K562 (cell line): ENCODE results near the gene IPO9. TPM values are rescaled to one million over a fixed set of nuclear protein-coding genes. Genes with fewer than 3 reads are reported as not detected.

Experiments used
- ATAC-seq: fragments of 200-7000 bp; cut with Tn5 transposase; 3 replicates; pipeline ENCODE4 v1.9.1; 2020; ENCODE audit warnings: moderate library complexity
- BruUV-seq: library from RNA; stranded (reverse); fragments of 400-500 nt; replicated peaks from 2 replicates; lab custom pipeline; 2021; lab: Mats Ljungman, UMichigan
- CTCF ChIA-PET: fragments of 300-600 bp; formaldehyde crosslinking; extraction: SDS; loops from one replicate; lab custom pipeline; 2021; ENCODE audit warnings: low intra/inter-chr PET ratio; lab: Yijun Ruan, JAX
- POLR2A ChIA-PET: fragments of 300-600, 350-650 bp; sonication (Branson Sonifier 250); formaldehyde crosslinking; extraction: SDS; loops from one replicate; lab custom pipeline; 2021; ENCODE audit warnings: antibody characterized with exemption, inconsistent platforms; lab: Yijun Ruan, JAX
- DNase-seq, 4 experiments: peaks; one replicate each; pipeline versions ENCODE4 v3.0.0 to v3.0.0-alpha.2; 2011 to 2018; ENCODE audit warnings: low spot score in 3 of 4, mixed read lengths in 3 of 4; ENCODE audit errors: extremely low read depth in 1 of 4
- FAIRE-seq: peaks from 2 replicates; lab custom pipeline; 2011; peaks lifted over from hg19 to GRCh38; lab: Jason Lieb, UNC
- H2AFZ ChIP-seq: 2 replicates; pipeline ENCODE4 v1.6.0; 2011; ENCODE audit warnings: low read depth, low read length, control low read depth, inconsistent platforms
- H3K27ac ChIP-seq: fragments of 200-600 bp; 3 replicates; pipeline ENCODE4 v1.8.0; 2011; ENCODE audit warnings: low read depth, mild to moderate bottlenecking, control low read depth, inconsistent platforms, low read length, moderate library complexity, mixed read lengths; ENCODE audit errors: extremely low read depth
- H3K27me3 ChIP-seq, 2 experiments: fragments of 300-600 bp in 1 of 2; 2 replicates in 1 of 2; 3 replicates in 1 of 2; pipeline versions ENCODE4 v1.6.0 to v1.8.0; 2011; ENCODE audit warnings: inconsistent platforms in 2 of 2, low read length in 2 of 2, mild to moderate bottlenecking in 1 of 2, mixed read lengths in 1 of 2, moderate library complexity in 1 of 2; ENCODE audit not compliant: control insufficient read depth in 2 of 2, insufficient read depth in 2 of 2
- H3K36me3 ChIP-seq: fragments of 300-600 bp; 3 replicates; pipeline ENCODE4 v1.8.0; 2011; ENCODE audit warnings: mild to moderate bottlenecking, low read length, inconsistent platforms; ENCODE audit not compliant: control insufficient read depth, insufficient read depth
- H3K4me1 ChIP-seq, 2 experiments: fragments of 200-600 bp in 1 of 2; replicated peaks in 1 of 2; 2 replicates in 1 of 2; 3 replicates in 1 of 2; pipeline versions ENCODE4 v1.5.1 to v1.8.0; 2011; ENCODE audit warnings: inconsistent platforms in 2 of 2, low read length in 2 of 2, mild to moderate bottlenecking in 1 of 2, mixed read lengths in 1 of 2, moderate library complexity in 1 of 2; ENCODE audit not compliant: control insufficient read depth in 2 of 2, insufficient read depth in 2 of 2
- H3K4me2 ChIP-seq: 2 replicates; pipeline ENCODE4 v1.6.1; 2011; ENCODE audit warnings: low read length, control low read depth, inconsistent platforms, mixed read lengths; ENCODE audit not compliant: insufficient read depth
- H3K4me3 ChIP-seq: fragments of 200-600 bp; sonication (generic), shearing (Covaris generic); 2 replicates; pipeline ENCODE4 v1.5.1; 2016; ENCODE audit warnings: control low read depth, inconsistent platforms
- H3K79me2 ChIP-seq: fragments of 200-600 bp; 3 replicates; pipeline ENCODE4 v1.8.0; 2011; ENCODE audit warnings: low read length, inconsistent platforms; ENCODE audit not compliant: control insufficient read depth, insufficient read depth
- H3K9ac ChIP-seq, 2 experiments: 2 replicates each; pipeline versions ENCODE4 v1.6.0 to v1.6.1; 2011; ENCODE audit warnings: low read depth in 2 of 2, low read length in 2 of 2, control low read depth in 1 of 2, inconsistent platforms in 1 of 2, mild to moderate bottlenecking in 1 of 2, mixed read lengths in 1 of 2; ENCODE audit not compliant: insufficient read depth in 1 of 2
- H3K9me1 ChIP-seq: one replicate; pipeline ENCODE4 v1.6.0; 2011; ENCODE audit warnings: inconsistent platforms, mild to moderate bottlenecking, low read length, moderate library complexity; ENCODE audit not compliant: control insufficient read depth, insufficient read depth
- H3K9me3 ChIP-seq: replicated peaks from 2 replicates; pipeline ENCODE4 v1.5.1; 2011; ENCODE audit warnings: low read depth, low read length, inconsistent platforms; ENCODE audit not compliant: control insufficient read depth, insufficient read depth
- H4K20me1 ChIP-seq: replicated peaks from 2 replicates; pipeline ENCODE4 v1.6.1; 2011; ENCODE audit warnings: low read length, inconsistent platforms, mixed read lengths; ENCODE audit not compliant: control insufficient read depth, insufficient read depth
- TEAD4 ChIP-seq, 2 experiments: sonication (generic) in 1 of 2; formaldehyde crosslinking in 1 of 2; IDR thresholded peaks; 2 replicates each; pipeline versions ENCODE4 v1.6.1 to v1.8.0; 2012 to 2022; ENCODE audit warnings: borderline replicate concordance in 1 of 2, inconsistent platforms in 1 of 2, low read length in 1 of 2, mild to moderate bottlenecking in 1 of 2, missing genetic modification reagents in 1 of 2
- ZNF217 ChIP-seq: sonication (generic); formaldehyde crosslinking; IDR thresholded peaks from 2 replicates; pipeline ENCODE4 v1.8.0; 2022; ENCODE audit warnings: mild to moderate bottlenecking, missing genetic modification reagents
- ZNF311 ChIP-seq: fragments of 250-450 bp; sonication (Bioruptor Pico); IDR thresholded peaks from 2 replicates; pipeline ENCODE4 v1.4.0; 2020; ENCODE audit warnings: mild to moderate bottlenecking, moderate library complexity
- WGBS: fragments of 100-300 bp; shearing (Covaris generic); methylation state at CpG from one replicate; pipeline ENCODE4 v1.1.6; 2016; ENCODE audit warnings: low coverage, mixed read lengths; ENCODE audit not compliant: insufficient coverage; ENCODE audit errors: missing lambda C conversion rate; 5-methylcytosine and 5-hydroxymethylcytosine counted together
- in situ Hi-C: fragments of 300-500 bp; cut with MboI; formaldehyde crosslinking; loops from 4 replicates; pipeline ENCODE4 v1.15.0; 2018; ENCODE audit warnings: inconsistent platforms, mixed read lengths
- intact Hi-C: fragments of 100-400 bp; cut with micrococcal nuclease; formaldehyde crosslinking; loops from 2 replicates; pipeline ENCODE4 v1.14.2; 2022
- polyA plus RNA-seq, 8 experiments: library from polyadenylated mRNA; depleted of rRNA in 4 of 8; stranded (reverse) in 5 of 8; unstranded in 3 of 8; fragments of >200 nt; fragmentation: Nextera tagmentation in 2 of 8; fragmentation: Illumina TruSeq in 1 of 8; extraction: Ambion mirVana in 2 of 8; extraction: Trizol in 1 of 8; gene quantifications; 2 replicates each; pipeline versions ENCODE4 v1.2.1 to v1.2.3, GENCODE V29; 2011 to 2014; ENCODE audit warnings: inconsistent platforms in 1 of 8, missing spikeins in 1 of 8
- total RNA-seq, 7 experiments: library from RNA; depleted of rRNA in 6 of 7; stranded (reverse); fragments of >200 nt in 6 of 7; fragmentation: Illumina TruSeq in 2 of 7; extraction: Trizol in 2 of 7; gene quantifications; 2 replicates each; pipeline versions ENCODE4 v1.2.1 to v1.2.3, GENCODE V29; 2011 to 2021; ENCODE audit warnings: low replicate concordance in 1 of 7
- TF ChIP-seq, protein P1 (sequence below): fragments of 450-650 bp; IDR thresholded peaks from 2 replicates; pipeline ENCODE4 v1.6.1; 2018; ENCODE audit not compliant: partially characterized antibody
- TF ChIP-seq, protein P2 (sequence below), 3 experiments: fragments of 200-800 bp in 1 of 3; fragments of 250-450 bp in 1 of 3; fragments of 450-650 bp in 1 of 3; sonication (Bioruptor Pico) in 1 of 3; sonication (Bioruptor generic) in 1 of 3; formaldehyde crosslinking in 1 of 3; IDR thresholded peaks; 2 replicates each; pipeline versions ENCODE4 v1.6.1 to v1.8.0; 2016 to 2022; ENCODE audit warnings: mild to moderate bottlenecking in 2 of 3, missing genetic modification characterization in 2 of 3, missing compliant biosample characterization in 1 of 3, moderate library complexity in 1 of 3
- TF ChIP-seq, protein P3 (sequence below): sonication (generic); formaldehyde crosslinking; IDR thresholded peaks from 2 replicates; pipeline ENCODE4 v1.8.1; 2023; ENCODE audit warnings: mild to moderate bottlenecking, missing genetic modification reagents
- TF ChIP-seq, protein P4 (sequence below), 2 experiments: fragments of 450-650 bp in 1 of 2; sonication (generic) in 1 of 2; formaldehyde crosslinking in 1 of 2; IDR thresholded peaks in 1 of 2; conservative IDR thresholded peaks in 1 of 2; 2 replicates each; pipeline versions ENCODE4 v1.6.1 to v1.8.1; 2016 to 2023; ENCODE audit warnings: mild to moderate bottlenecking in 2 of 2, moderate library complexity in 2 of 2, inconsistent platforms in 1 of 2, missing genetic modification reagents in 1 of 2

Gene IPO9
- total and polyA plus RNA-seq, 9 of the 15 experiments (the other 6 are each of a cell fraction or from before 2014, with no cell fraction given), result 27.9 to 78.6 (median 43.9) TPM

DNA sequence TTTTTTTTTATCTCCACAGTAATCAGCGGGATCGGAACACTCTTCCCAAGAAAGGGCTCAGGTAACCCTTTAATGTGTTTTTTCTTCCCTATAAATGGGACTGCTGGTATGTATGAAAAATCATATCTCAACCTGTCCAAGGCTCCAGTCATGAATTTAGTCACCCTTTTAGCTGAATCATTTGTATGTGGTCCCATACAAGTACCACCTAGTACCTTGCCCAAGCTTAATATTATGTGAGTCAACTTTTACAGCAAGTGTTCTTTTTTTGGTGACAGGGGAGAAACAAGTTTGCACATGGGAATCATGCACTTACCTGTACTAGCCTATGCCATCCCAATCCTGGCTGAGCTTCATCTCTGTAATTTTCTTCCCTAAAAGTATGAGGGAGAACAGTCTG, 43.7 kb upstream of the IPO9 start (continued):
- TF ChIP-seq, protein P1, sequence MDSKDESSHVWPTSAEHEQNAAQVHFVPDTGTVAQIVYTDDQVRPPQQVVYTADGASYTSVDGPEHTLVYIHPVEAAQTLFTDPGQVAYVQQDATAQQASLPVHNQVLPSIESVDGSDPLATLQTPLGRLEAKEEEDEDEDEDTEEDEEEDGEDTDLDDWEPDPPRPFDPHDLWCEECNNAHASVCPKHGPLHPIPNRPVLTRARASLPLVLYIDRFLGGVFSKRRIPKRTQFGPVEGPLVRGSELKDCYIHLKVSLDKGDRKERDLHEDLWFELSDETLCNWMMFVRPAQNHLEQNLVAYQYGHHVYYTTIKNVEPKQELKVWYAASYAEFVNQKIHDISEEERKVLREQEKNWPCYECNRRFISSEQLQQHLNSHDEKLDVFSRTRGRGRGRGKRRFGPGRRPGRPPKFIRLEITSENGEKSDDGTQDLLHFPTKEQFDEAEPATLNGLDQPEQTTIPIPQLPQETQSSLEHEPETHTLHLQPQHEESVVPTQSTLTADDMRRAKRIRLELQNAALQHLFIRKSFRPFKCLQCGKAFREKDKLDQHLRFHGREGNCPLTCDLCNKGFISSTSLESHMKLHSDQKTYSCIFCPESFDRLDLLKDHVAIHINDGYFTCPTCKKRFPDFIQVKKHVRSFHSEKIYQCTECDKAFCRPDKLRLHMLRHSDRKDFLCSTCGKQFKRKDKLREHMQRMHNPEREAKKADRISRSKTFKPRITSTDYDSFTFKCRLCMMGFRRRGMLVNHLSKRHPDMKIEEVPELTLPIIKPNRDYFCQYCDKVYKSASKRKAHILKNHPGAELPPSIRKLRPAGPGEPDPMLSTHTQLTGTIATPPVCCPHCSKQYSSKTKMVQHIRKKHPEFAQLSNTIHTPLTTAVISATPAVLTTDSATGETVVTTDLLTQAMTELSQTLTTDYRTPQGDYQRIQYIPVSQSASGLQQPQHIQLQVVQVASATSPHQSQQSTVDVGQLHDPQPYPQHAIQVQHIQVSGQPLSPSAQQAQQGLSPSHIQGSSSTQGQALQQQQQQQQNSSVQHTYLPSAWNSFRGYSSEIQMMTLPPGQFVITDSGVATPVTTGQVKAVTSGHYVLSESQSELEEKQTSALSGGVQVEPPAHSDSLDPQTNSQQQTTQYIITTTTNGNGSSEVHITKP, result no peak
- no peak for TF ChIP-seq ZNF311 (CRISPR knock-in tag)

DNA sequence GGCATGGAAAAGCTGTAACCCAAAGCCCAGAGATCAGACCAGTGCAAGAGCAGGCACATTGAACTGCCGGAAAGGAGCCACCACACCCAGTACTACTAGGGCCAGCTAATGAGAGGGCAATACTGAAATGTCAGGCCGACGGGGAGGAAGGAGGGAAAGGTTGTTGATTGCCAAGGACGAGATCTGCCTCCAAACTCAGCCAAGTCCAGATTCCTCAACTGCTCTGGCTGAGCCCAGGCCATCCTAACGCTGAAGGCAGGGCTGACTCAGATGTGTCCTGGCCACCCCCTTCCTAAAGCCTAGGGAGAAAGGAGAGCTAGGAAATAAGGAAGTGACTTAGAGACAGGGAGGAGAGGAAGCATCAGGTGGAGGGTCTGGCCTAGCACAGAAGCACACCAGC, 42.1 kb upstream of the IPO9 start:
- BruUV-seq, result no TSS peak
- no peak overlapping the region for H2AFZ ChIP-seq
- H4K20me1 ChIP-seq, result no peaks in the 10 kb centered on the region
- H3K4me2 ChIP-seq, result no peak overlapping the region
- no peak for DNase-seq
- no peaks in the 10 kb centered on the region for H3K9me1 ChIP-seq
- no peaks in the 10 kb centered on the region; a peak in 1 of 5 replicates for H3K4me1 ChIP-seq
- ATAC-seq, result no peak
- POLR2A ChIA-PET, result interaction anchor here (1.4 kb wide), 1 partner anchor 8 kb away, joined by 9 read pairs; no protein-coding TSS in a partner anchor
- no peak overlapping the region for H3K9ac ChIP-seq
- 38% methylated on average over 5 of the region's 5 CpGs for WGBS
- H3K27me3 ChIP-seq, result peaks cover 0 to 10% of the 10 kb centered on the region in 2 experiments; a peak in 2 of 5 replicates
- H3K4me3 ChIP-seq, result no peak overlapping the region
- H3K9me3 ChIP-seq, result no peaks in the 10 kb centered on the region
- no peak overlapping the region for H3K27ac ChIP-seq
- intact Hi-C loops (no loop called here), in situ Hi-C loops (loop anchor here (5.0 kb wide), 1 partner anchor 75 kb away; no protein-coding TSS in a partner anchor)
- no peak for FAIRE-seq
- peaks cover 22% of the 10 kb centered on the region; the same call in 1 of the 3 replicates for H3K36me3 ChIP-seq
- no peaks in the 10 kb centered on the region for H3K79me2 ChIP-seq
- CTCF ChIA-PET, result no interaction called here
- TF ChIP-seq, protein P2, sequence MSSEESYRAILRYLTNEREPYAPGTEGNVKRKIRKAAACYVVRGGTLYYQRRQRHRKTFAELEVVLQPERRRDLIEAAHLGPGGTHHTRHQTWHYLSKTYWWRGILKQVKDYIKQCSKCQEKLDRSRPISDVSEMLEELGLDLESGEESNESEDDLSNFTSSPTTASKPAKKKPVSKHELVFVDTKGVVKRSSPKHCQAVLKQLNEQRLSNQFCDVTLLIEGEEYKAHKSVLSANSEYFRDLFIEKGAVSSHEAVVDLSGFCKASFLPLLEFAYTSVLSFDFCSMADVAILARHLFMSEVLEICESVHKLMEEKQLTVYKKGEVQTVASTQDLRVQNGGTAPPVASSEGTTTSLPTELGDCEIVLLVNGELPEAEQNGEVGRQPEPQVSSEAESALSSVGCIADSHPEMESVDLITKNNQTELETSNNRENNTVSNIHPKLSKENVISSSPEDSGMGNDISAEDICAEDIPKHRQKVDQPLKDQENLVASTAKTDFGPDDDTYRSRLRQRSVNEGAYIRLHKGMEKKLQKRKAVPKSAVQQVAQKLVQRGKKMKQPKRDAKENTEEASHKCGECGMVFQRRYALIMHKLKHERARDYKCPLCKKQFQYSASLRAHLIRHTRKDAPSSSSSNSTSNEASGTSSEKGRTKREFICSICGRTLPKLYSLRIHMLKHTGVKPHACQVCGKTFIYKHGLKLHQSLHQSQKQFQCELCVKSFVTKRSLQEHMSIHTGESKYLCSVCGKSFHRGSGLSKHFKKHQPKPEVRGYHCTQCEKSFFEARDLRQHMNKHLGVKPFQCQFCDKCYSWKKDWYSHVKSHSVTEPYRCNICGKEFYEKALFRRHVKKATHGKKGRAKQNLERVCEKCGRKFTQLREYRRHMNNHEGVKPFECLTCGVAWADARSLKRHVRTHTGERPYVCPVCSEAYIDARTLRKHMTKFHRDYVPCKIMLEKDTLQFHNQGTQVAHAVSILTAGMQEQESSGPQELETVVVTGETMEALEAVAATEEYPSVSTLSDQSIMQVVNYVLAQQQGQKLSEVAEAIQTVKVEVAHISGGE (CRISPR knock-in tag; IDR thresholded peaks at IDR 0.05), result 0 out of 6 replicates have a peak, but pooled peaks of 1 of the 3 experiments have one; percentile 10
- TF ChIP-seq TEAD4 (IDR thresholded peaks at IDR 0.05; ENCODE audit: low read length) (no peak), TEAD4 (CRISPR knock-in tag; IDR thresholded peaks at IDR 0.05; ENCODE audit: borderline replicate concordance) (0 out of 2 replicates have a peak, but pooled peaks have one; percentile 51), ZNF217 (CRISPR knock-in tag) (no peak)
- TF ChIP-seq, protein P3, sequence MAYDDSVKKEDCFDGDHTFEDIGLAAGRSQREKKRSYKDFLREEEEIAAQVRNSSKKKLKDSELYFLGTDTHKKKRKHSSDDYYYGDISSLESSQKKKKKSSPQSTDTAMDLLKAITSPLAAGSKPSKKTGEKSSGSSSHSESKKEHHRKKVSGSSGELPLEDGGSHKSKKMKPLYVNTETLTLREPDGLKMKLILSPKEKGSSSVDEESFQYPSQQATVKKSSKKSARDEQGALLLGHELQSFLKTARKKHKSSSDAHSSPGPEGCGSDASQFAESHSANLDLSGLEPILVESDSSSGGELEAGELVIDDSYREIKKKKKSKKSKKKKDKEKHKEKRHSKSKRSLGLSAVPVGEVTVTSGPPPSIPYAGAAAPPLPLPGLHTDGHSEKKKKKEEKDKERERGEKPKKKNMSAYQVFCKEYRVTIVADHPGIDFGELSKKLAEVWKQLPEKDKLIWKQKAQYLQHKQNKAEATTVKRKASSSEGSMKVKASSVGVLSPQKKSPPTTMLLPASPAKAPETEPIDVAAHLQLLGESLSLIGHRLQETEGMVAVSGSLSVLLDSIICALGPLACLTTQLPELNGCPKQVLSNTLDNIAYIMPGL, result no peak
- TF ChIP-seq, protein P4, sequence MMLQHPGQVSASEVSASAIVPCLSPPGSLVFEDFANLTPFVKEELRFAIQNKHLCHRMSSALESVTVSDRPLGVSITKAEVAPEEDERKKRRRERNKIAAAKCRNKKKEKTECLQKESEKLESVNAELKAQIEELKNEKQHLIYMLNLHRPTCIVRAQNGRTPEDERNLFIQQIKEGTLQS (IDR thresholded peaks at IDR 0.05), result no peak
- TF ChIP-seq, protein P4 (CRISPR knock-in tag; conservative IDR thresholded peaks at IDR 0.05), result no peak
